Neutrophil (primary cell): ENCODE results near the gene CDK16.

Source experiments
- H3K27ac ChIP-seq: fragments of 200-600 bp; sonication (generic); 2 replicates; pipeline ENCODE4 v1.5.1; 2016; ENCODE audit warnings: mild to moderate bottlenecking, moderate library complexity
- H3K27me3 ChIP-seq: fragments of 200-600 bp; sonication (generic); 2 replicates; pipeline ENCODE4 v1.6.0; 2016; ENCODE audit warnings: mild to moderate bottlenecking
- H3K36me3 ChIP-seq: fragments of 200-600 bp; sonication (generic); 2 replicates; pipeline ENCODE4 v1.5.1; 2017
- H3K4me1 ChIP-seq, 2 experiments: fragments of 200-600 bp in 1 of 2; sonication (generic) in 1 of 2; 1 replicate in 1 of 2; 2 replicates in 1 of 2; pipeline versions ENCODE4 v1.5.1 to v1.6.1; 2013 to 2016; ENCODE audit warnings: low read depth in 1 of 2, low read length in 1 of 2, mild to moderate bottlenecking in 1 of 2, moderate library complexity in 1 of 2; ENCODE audit not compliant: control insufficient read depth in 1 of 2, insufficient read depth in 1 of 2
- H3K4me3 ChIP-seq, 2 experiments: fragments of 200-600 bp in 1 of 2; sonication (generic) in 1 of 2; 1 replicate in 1 of 2; 2 replicates in 1 of 2; pipeline ENCODE4 v1.5.1; 2013 to 2016; ENCODE audit warnings: low read depth in 1 of 2, low read length in 1 of 2, mild to moderate bottlenecking in 1 of 2, moderate library complexity in 1 of 2
- H3K9me3 ChIP-seq: fragments of 200-600 bp; sonication (generic); 2 replicates; pipeline ENCODE4 v1.5.1; 2016
- TF ChIP-seq, protein P1 (sequence below): fragments of 200-600 bp; sonication (generic); IDR thresholded peaks from 2 replicates; pipeline ENCODE4 v1.5.1; 2016; ENCODE audit warnings: antibody characterized with exemption

The CDK16 gene

DNA sequence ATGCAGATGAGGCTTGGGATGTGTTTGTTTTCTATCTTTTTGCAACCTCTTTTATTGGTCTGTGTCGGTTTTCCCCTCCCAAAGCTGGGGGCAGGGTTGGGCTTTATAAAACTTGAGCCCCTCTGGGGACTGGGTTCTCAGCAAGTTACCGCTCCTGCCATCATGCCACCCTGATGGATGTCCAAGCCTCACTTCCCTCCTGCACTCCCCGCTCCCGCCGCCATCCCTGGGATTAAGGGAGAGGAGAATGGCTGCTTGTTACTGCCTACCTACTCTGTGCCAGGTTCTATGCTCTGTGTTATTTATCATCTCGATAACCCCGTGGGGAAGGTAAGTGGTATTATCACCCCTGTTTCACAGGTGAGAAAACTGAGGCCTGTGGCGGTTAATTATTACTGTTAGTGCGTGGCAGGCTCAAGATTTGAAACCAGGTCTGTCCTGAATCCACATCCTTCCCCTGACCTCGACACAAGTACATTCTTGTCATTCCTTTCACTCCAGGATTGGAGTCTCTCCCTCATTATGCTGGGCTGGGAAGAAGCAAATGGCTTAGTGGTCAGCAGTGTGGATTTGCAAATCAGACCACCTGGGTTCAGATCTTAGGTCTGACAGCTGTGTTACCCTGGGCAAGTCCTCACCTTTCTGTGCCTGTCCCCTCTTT, 20.3 kb upstream of the CDK16 start:
- TF ChIP-seq, protein P1, sequence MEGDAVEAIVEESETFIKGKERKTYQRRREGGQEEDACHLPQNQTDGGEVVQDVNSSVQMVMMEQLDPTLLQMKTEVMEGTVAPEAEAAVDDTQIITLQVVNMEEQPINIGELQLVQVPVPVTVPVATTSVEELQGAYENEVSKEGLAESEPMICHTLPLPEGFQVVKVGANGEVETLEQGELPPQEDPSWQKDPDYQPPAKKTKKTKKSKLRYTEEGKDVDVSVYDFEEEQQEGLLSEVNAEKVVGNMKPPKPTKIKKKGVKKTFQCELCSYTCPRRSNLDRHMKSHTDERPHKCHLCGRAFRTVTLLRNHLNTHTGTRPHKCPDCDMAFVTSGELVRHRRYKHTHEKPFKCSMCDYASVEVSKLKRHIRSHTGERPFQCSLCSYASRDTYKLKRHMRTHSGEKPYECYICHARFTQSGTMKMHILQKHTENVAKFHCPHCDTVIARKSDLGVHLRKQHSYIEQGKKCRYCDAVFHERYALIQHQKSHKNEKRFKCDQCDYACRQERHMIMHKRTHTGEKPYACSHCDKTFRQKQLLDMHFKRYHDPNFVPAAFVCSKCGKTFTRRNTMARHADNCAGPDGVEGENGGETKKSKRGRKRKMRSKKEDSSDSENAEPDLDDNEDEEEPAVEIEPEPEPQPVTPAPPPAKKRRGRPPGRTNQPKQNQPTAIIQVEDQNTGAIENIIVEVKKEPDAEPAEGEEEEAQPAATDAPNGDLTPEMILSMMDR: no peak
- H3K9me3 ChIP-seq: no peaks in the 10 kb centered on the region
- peaks cover 59% of the 10 kb centered on the region for H3K36me3 ChIP-seq
- H3K27ac ChIP-seq: no peak overlapping the region
- peaks cover 27 to 39% of the 10 kb centered on the region in 2 experiments for H3K4me1 ChIP-seq
- no peak overlapping the region for H3K4me3 ChIP-seq
- H3K27me3 ChIP-seq: no peaks in the 10 kb centered on the region

DNA sequence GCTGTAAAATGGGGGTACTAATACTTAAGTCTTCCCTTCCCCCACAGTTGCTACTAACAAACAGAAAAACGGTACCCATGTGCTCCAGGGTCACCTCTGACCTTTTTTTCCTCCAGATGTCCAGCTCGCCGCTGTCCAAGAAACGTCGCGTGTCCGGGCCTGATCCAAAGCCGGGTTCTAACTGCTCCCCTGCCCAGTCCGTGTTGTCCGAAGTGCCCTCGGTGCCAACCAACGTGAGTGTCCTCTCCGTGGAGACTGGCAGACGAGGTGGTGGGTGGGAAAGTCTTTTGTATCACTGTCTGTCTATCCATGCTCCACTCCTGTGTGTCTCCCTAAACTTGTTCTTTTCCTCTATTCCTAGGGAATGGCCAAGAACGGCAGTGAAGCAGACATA, 19.8 kb upstream of the CDK16 start:
- TF ChIP-seq, protein P1: no peak
- peaks cover 24 to 35% of the 10 kb centered on the region in 2 experiments for H3K4me1 ChIP-seq
- peaks cover 62% of the 10 kb centered on the region for H3K36me3 ChIP-seq
- H3K27ac ChIP-seq: no peak overlapping the region
- no peaks in the 10 kb centered on the region for H3K9me3 ChIP-seq
- no peak overlapping the region for H3K4me3 ChIP-seq
- H3K27me3 ChIP-seq: no peaks in the 10 kb centered on the region

DNA sequence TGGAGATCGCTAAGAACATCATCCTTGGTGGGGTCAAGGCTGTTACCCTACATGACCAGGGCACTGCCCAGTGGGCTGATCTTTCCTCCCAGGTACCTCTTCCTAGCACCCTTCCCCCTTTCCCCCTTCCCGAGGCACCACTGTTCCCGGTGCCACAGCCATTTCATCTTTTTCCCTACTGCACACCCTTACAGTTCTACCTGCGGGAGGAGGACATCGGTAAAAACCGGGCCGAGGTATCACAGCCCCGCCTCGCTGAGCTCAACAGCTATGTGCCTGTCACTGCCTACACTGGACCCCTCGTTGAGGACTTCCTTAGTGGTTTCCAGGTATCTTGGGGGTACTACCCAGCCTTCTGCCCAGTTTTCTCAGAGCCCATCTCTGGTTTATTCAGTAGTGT, 19.2 kb upstream of the CDK16 start:
- TF ChIP-seq, protein P1: no peak
- H3K36me3 ChIP-seq: peaks cover 65% of the 10 kb centered on the region
- no peaks in the 10 kb centered on the region for H3K27me3 ChIP-seq
- H3K4me3 ChIP-seq: no peak overlapping the region
- no peak overlapping the region for H3K27ac ChIP-seq
- H3K4me1 ChIP-seq: peaks cover 24 to 32% of the 10 kb centered on the region in 2 experiments
- no peaks in the 10 kb centered on the region for H3K9me3 ChIP-seq

DNA sequence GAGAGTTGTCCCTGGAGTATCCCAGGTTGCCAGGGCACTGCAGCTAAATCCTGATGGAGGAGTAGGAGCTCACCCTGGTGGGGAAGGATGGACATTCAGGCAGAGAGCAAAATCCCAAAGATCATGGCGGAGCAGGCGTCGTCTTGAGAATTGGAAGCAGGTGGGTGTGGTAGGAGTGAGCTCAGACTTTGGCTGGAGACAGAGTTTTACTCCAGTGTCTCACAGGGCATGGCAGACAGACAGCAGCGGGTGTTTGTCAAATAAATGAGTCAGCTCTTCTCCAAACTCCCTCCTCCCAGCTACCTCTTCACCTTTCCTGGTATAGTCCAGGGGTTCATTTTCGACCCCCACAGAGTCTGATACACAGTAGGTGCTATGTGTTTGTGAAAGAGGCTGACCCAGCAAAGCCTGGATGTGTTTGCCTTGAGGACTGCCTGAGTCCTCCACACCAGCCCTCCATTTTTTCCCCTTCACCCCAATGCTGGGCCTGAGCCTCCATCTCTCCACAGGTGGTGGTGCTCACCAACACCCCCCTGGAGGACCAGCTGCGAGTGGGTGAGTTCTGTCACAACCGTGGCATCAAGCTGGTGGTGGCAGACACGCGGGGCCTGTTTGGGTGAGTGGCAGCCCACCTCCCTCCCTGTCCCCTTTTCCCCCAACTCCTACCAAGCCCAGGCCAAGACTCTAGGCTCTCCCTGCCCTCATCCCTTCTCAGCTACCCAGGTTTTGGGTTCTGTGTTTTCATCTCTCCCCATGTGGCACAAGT, 17.9 kb upstream of the CDK16 start:
- TF ChIP-seq, protein P1: no peak
- H3K4me3 ChIP-seq: no peak overlapping the region
- H3K27me3 ChIP-seq: no peaks in the 10 kb centered on the region
- peaks cover 78% of the 10 kb centered on the region for H3K36me3 ChIP-seq
- peaks cover 13 to 19% of the 10 kb centered on the region in 2 experiments for H3K4me1 ChIP-seq
- H3K9me3 ChIP-seq: no peaks in the 10 kb centered on the region
- H3K27ac ChIP-seq: no peak overlapping the region

DNA sequence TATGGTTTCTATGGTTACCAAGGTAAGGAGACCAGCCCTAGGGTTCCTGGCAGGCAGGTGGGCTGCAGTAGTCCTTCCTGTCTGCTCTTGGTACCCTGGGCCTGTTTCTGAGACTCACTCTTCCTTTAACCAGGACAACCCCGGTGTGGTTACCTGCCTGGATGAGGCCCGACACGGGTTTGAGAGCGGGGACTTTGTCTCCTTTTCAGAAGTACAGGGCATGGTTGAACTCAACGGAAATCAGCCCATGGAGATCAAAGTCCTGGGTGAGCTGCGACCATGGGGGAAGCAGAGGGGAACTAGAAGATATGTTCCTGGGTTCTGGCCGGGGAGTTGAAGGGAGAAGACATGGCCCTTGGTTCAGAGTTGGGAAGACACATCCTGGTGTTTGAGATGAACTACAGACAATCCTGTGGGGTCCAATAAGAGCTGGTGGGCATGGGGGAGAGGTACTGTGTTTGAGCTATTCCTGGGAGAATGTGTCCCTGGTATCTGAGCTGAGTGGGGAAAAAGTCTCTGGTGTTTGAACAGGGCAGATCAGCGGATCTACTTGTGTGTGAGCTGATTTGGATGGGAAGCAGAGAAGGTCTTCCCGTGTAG, 17.0 kb upstream of the CDK16 start:
- peaks cover 84% of the 10 kb centered on the region for H3K36me3 ChIP-seq

More for the DNA sequence above, 17.0 kb upstream of the CDK16 start:
- Histone ChIP-seq H3K27ac (no peak overlapping the region), H3K9me3 (no peaks in the 10 kb centered on the region), H3K4me3 (no peak overlapping the region), H3K4me1 (peaks cover 4 to 10% of the 10 kb centered on the region in 2 experiments), H3K27me3 (no peaks in the 10 kb centered on the region)
- TF ChIP-seq, protein P1: no peak
